ENCODE measurements around the gene AP1S1.
A peak's percentile ranks its signal among the peaks of the same experiment; 100 is the strongest.
"Not testable (repeated sequence)": the region's sequence is repeated elsewhere in the genome, so short reads cannot be mapped to it uniquely, and the experiment has no call there.

The AP1S1 gene

DNA sequence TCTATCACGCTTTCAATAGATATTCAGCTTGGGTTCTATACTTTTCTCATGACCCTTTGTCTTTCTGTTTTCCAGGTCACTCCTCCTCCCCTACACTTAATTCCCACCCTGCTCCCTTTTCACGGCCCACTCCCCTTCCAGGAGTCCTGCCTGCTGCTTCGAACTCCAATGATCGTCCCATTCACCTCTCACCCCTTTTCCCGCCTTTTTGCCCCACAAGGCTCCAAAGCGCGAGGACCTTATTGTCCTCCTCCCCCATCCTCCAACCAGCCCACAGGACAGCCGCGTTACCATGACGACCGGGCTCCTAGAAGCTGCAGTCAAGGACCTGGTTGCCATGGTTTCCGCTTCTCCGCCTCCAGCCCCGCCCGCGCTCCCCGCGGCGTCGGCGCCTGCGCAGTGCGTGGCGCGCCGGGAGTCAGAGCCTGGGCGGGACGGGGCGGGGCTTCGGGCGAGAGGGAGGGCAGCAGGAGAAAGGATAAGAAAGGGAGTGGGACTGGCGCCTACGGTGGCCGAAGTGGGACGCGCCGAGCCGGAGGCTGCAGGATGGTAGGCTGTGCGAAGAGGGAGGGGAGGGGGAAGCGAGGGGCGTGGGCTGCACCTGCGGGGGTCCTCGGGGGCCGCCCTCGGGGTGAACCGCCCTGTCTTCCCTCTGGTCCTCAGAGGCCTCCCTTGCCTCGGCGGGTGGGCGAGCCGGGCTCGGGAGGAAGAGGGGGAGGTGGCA, at the start of gene AP1S1:
Gene AP1S1, plus strand, starts transcription at position 508 of the 724 bp plus-strand sequence. Its CDS starts 39 bp downstream, at position 547.
- no peak for TF ChIP-seq CTCF (IDR thresholded peaks at IDR 0.05; ENCODE audit: low read depth, low read length)
- peak; percentile 81 for DNase-seq (ENCODE audit: extremely low read depth, low read depth)

GRCh38 chr7:101104799-101105198, 49.5 kb upstream of the AP1S1 start:
- TF ChIP-seq CTCF (IDR thresholded peaks at IDR 0.05; ENCODE audit: low read depth, low read length): no peak
- no peak for DNase-seq (ENCODE audit: extremely low read depth, low read depth)

- DNase-seq (ENCODE audit: extremely low read depth, low read depth): not testable (repeated sequence)
Observed at GRCh38 chr7:101105248-101105647, 49.0 kb upstream of the AP1S1 start.

- TF ChIP-seq CTCF (IDR thresholded peaks at IDR 0.05; ENCODE audit: low read depth, low read length): no peak
Observed at GRCh38 chr7:101106386-101106785, 47.9 kb upstream of the AP1S1 start.

GRCh38 chr7:101108330-101108857, 45.9 kb upstream of the AP1S1 start:
- DNase-seq (ENCODE audit: extremely low read depth, low read depth): no peak

More at GRCh38 chr7:101106386-101106785, 47.9 kb upstream of the AP1S1 start:
- no peak for DNase-seq (ENCODE audit: extremely low read depth, low read depth)

DNA sequence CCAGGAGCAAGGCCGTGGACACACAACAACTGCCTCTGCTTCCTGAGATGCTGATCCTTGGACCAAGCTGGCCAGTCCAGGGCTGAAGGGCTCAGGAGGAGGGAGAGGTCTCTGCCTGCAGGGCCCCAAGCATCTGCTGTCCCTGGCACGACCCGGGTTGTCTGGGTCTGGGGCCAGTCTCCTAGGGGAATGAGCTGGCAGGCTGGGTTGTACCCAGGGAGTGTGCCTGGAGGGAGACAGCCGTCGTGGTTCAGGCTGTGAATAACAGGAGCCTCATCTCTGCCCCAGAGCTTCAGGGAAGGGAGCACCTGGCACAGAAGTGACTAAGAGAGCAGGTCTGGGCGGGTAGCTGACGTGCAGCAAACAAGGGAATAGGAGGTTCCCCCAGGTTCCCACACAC, 45.3 kb upstream of the AP1S1 start:
- DNase-seq (ENCODE audit: extremely low read depth, low read depth): no peak
- no peak for TF ChIP-seq CTCF (IDR thresholded peaks at IDR 0.05; ENCODE audit: low read depth, low read length)

More at GRCh38 chr7:101108330-101108857, 45.9 kb upstream of the AP1S1 start:
- no peak for TF ChIP-seq CTCF (IDR thresholded peaks at IDR 0.05; ENCODE audit: low read depth, low read length)

DNA sequence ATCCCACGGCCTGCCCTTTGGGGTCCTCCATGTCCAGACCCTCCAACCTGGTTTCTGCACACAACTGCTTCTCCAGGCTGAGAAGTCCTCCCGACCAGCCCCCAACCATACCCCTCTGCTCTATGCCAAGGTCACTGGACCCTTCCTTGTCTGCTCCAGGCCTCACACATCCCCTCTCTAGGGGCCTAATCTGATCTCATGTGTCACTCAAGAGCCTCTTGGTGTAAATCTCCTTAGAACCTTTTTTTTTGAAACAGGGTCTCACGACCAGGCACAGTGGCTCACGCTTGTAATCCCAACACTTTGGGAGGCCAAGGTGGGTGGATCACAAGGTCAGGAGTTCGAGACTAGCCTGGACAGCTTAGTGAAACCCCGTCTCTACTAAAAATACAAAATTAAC, 44.9 kb upstream of the AP1S1 start:
- no peak for DNase-seq (ENCODE audit: extremely low read depth, low read depth)
- no peak for TF ChIP-seq CTCF (IDR thresholded peaks at IDR 0.05; ENCODE audit: low read depth, low read length)

GRCh38 chr7:101111261-101111660, 43.0 kb upstream of the AP1S1 start:
- DNase-seq (ENCODE audit: extremely low read depth, low read depth): no peak
- TF ChIP-seq CTCF (IDR thresholded peaks at IDR 0.05; ENCODE audit: low read depth, low read length): no peak
